Central memory CD8-positive, alpha-beta T cell (primary cell): ENCODE data around the gene CAMSAP1.
A peak's percentile ranks its signal among the peaks of the same experiment; 100 is the strongest.
"Not testable (repeated sequence)": the region's sequence is repeated elsewhere in the genome, so short reads cannot be mapped to it uniquely, and the experiment has no call there.

Experiments
- ATAC-seq: fragments of 150-1000 bp; cut with Tn5 transposase; replicated peaks from 2 replicates; pipeline ENCODE4 v1.10.0; 2022; ENCODE audit warnings: mild to moderate bottlenecking, moderate FRiP score, moderate number of reproducible peaks; ENCODE audit not compliant: poor library complexity, severe bottlenecking; ENCODE audit errors: extremely low read depth
- DNase-seq, 2 donors: peaks; one replicate each; pipeline ENCODE4 v3.0.0; 2021; ENCODE audit warnings: low spot score in 2 of 2
- H3K27ac Mint-ChIP-seq: one replicate; pipeline ENCODE4 v1.8.0; 2022; ENCODE audit warnings: low read depth, mild to moderate bottlenecking, moderate library complexity, mixed read lengths
- H3K27me3 Mint-ChIP-seq: one replicate; pipeline ENCODE4 v1.8.0; 2022; ENCODE audit warnings: mixed read lengths
- H3K36me3 Mint-ChIP-seq: one replicate; pipeline ENCODE4 v1.8.0; 2022; ENCODE audit warnings: mild to moderate bottlenecking, moderate library complexity, mixed read lengths; ENCODE audit not compliant: insufficient read depth
- H3K4me1 Mint-ChIP-seq: one replicate; pipeline ENCODE4 v1.8.0; 2022; ENCODE audit warnings: mixed read lengths
- H3K4me3 Mint-ChIP-seq: one replicate; pipeline ENCODE4 v1.8.0; 2022; ENCODE audit warnings: mild to moderate bottlenecking, moderate library complexity, mixed read lengths
- H3K9me3 Mint-ChIP-seq: one replicate; pipeline ENCODE4 v1.8.0; 2022; ENCODE audit warnings: mixed read lengths

Gene CAMSAP1

GRCh38 chr9:135948446-135948845 is 41.1 kb upstream of the CAMSAP1 start:
- Mint-ChIP-seq H3K9me3 (no peaks in the 10 kb centered on the region), H3K4me1 (peaks cover 12% of the 10 kb centered on the region)
- DNase-seq: no peak

GRCh38 chr9:135947582-135947981 is 40.2 kb upstream of the CAMSAP1 start:
- no peaks in the 10 kb centered on the region for H3K27me3 Mint-ChIP-seq
- no peaks in the 10 kb centered on the region for H3K9me3 Mint-ChIP-seq
- DNase-seq: no peak
- H3K27ac Mint-ChIP-seq: no peak overlapping the region
- H3K4me1 Mint-ChIP-seq: peaks cover 12% of the 10 kb centered on the region
- no peak overlapping the region for H3K4me3 Mint-ChIP-seq
- H3K36me3 Mint-ChIP-seq: peaks cover 37% of the 10 kb centered on the region
- ATAC-seq: no peak

More at GRCh38 chr9:135948446-135948845, 41.1 kb upstream of the CAMSAP1 start:
- Mint-ChIP-seq H3K4me3 (no peak overlapping the region), H3K36me3 (peaks cover 40% of the 10 kb centered on the region), H3K27me3 (no peaks in the 10 kb centered on the region), H3K27ac (no peak overlapping the region)
- ATAC-seq: no peak

- ATAC-seq, H3K9me3 Mint-ChIP-seq, DNase-seq, H3K4me3 Mint-ChIP-seq, H3K27ac Mint-ChIP-seq, H3K27me3 Mint-ChIP-seq: not testable (repeated sequence)
- peaks cover 32% of the 10 kb centered on the region for H3K36me3 Mint-ChIP-seq
- peaks cover 12% of the 10 kb centered on the region for H3K4me1 Mint-ChIP-seq
These were observed 39.8 kb upstream of the CAMSAP1 start for GRCh38 chr9:135947105-135947504.

DNA sequence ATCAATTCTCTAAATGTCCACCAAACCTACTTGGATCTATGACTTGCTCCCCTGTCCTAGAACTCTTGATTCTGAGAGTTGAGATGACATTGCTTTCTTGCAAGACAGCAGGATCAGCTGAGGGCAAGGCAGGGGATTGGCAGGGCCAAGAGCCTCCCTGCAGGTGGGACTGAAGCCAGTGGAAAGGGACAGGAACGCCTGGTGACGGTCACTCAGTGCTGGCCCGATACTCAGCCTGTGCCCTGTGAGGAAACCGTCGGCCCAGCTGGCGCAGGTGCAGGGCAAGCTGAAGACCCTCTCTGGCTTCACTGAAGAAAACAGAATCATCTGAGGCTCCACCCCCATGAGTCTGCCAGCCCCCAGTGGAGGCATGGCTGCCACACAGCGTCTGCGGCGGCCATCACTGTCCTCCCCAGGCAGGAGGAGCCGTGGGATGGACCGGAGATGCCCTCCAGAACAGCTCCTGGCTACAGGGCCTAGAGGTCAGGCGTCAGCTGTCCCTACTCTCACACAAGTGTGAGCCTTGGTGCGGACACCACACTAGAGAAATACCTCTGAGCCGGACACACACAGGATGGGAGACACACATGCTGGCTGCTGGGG is 39.1 kb upstream of the CAMSAP1 start:
- Mint-ChIP-seq H3K9me3 (no peaks in the 10 kb centered on the region), H3K4me1 (peaks cover 12% of the 10 kb centered on the region), H3K27me3 (no peaks in the 10 kb centered on the region), H3K4me3 (no peak overlapping the region), H3K27ac (no peak overlapping the region), H3K36me3 (peaks cover 35% of the 10 kb centered on the region)
- DNase-seq (no peak), ATAC-seq (no peak)

- no peak for DNase-seq
- H3K36me3 Mint-ChIP-seq: peaks cover 35% of the 10 kb centered on the region
- no peaks in the 10 kb centered on the region for H3K27me3 Mint-ChIP-seq
- no peak overlapping the region for H3K4me3 Mint-ChIP-seq
- no peak overlapping the region for H3K27ac Mint-ChIP-seq
- H3K9me3 Mint-ChIP-seq: no peaks in the 10 kb centered on the region
- H3K4me1 Mint-ChIP-seq: peaks cover 12% of the 10 kb centered on the region
- ATAC-seq: no peak
These were observed 38.6 kb upstream of the CAMSAP1 start for GRCh38 chr9:135945969-135946368.

GRCh38 chr9:135944444-135945252 is 37.3 kb upstream of the CAMSAP1 start:
- H3K4me1 Mint-ChIP-seq: peaks cover 12% of the 10 kb centered on the region
- H3K9me3 Mint-ChIP-seq: peaks cover under 1% of the 10 kb centered on the region
- H3K4me3 Mint-ChIP-seq: no peak overlapping the region
- H3K36me3 Mint-ChIP-seq: peaks cover 41% of the 10 kb centered on the region
- H3K27me3 Mint-ChIP-seq: no peaks in the 10 kb centered on the region
- no peak for DNase-seq
- ATAC-seq: no peak
- no peak overlapping the region for H3K27ac Mint-ChIP-seq

- not testable (repeated sequence) for DNase-seq, H3K27ac Mint-ChIP-seq, ATAC-seq, H3K9me3 Mint-ChIP-seq, H3K4me3 Mint-ChIP-seq, H3K27me3 Mint-ChIP-seq
- H3K36me3 Mint-ChIP-seq: peaks cover 41% of the 10 kb centered on the region
- H3K4me1 Mint-ChIP-seq: peaks cover 11% of the 10 kb centered on the region
These were observed 36.3 kb upstream of the CAMSAP1 start for GRCh38 chr9:135943604-135944003.

DNA sequence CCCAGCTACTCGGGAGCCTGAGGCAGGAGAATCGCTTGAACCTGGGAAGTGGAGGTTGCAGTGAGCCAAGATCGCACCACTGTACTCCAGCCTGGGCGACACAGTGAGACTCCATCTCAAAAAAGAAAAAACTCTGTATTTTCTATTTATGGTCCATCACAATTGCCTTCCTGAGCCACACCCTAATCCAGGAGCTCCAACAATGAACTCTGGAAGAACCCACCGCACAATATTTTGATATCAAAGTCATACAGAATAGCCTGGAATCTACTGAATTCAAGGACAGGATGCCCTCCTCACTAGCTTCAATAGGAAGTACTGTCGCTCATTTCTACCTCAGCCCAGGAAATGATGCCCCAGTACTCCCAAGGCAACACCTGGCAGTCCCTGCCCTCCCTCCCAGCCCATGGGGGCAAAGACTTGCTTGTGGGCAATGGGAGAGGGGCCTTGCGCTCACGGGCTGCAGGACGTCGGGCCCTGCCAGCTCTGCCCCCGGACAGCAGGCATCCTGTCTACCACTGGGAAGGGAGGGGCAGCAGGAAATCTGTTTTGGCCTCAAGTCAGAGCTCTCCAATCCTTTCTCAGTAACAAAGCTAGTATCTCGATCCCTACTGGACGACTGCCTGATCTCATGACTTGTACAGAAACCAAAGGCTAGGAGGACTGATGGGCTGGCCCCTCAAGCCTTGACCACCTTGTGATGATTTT is 34.1 kb upstream of the CAMSAP1 start:
- peaks cover 6% of the 10 kb centered on the region for H3K9me3 Mint-ChIP-seq
- no peak for DNase-seq
- H3K27ac Mint-ChIP-seq: no peak overlapping the region
- H3K36me3 Mint-ChIP-seq: peaks cover 44% of the 10 kb centered on the region
- H3K4me3 Mint-ChIP-seq: no peak overlapping the region
- H3K4me1 Mint-ChIP-seq: peaks cover 11% of the 10 kb centered on the region
- no peak for ATAC-seq
- no peaks in the 10 kb centered on the region for H3K27me3 Mint-ChIP-seq

DNA sequence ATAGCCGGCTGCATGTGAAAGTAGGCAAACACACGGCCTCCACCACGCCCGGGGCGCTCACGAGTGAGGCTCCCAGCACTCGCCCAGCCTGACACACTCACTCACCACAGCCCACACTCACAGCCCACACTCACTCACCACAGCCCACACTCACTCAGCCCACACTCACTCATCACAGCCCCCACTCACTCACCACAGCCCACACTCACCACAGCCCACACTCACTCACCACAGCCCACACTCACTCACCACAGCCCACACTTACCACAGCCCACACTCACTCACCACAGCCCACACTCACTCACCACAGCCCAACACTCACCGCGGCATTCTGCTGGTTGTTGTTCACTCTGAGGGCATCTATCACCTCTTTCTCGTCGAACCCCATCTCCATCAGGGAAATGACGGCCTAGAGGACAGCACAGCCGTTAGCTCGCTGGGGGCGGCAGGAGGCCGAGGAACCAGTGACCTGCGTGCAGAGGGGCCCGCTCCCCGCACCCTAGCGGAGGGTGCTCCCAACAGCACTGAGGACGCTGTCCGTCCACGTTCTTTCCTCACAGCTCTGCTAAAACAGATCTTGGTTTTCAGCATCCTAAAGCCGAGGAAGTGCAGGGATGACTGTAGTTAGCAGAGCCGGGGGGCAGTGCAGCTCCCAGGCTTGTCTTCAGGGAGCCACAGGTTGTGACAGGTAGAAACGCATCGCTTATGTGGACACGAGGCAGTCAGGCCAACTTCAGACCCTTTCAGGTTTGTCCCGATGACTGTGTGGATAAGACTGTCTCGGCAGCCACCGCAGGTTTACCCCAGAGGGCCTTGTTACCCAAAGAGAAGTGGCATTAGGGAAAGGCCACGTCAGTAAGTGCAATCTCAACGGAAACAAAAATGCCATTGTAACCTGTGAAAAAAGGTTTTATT is 32.3 kb upstream of the CAMSAP1 start:
- Mint-ChIP-seq H3K9me3 (peaks cover 6% of the 10 kb centered on the region), H3K27me3 (no peaks in the 10 kb centered on the region), H3K4me3 (peak overlapping the region; percentile 70), H3K27ac (peak overlapping the region; percentile 98), H3K36me3 (peaks cover 40% of the 10 kb centered on the region), H3K4me1 (peaks cover 11% of the 10 kb centered on the region)
- DNase-seq: peak; percentile 51 to 62
- peak; percentile 82 for ATAC-seq

GRCh38 chr9:135937521-135938489 is 30.5 kb upstream of the CAMSAP1 start:
- peaks cover 38% of the 10 kb centered on the region for H3K36me3 Mint-ChIP-seq
- no peak for DNase-seq
- H3K27ac Mint-ChIP-seq: no peak overlapping the region
- H3K4me1 Mint-ChIP-seq: peaks cover 6% of the 10 kb centered on the region
- no peaks in the 10 kb centered on the region for H3K27me3 Mint-ChIP-seq
- H3K4me3 Mint-ChIP-seq: no peak overlapping the region
- ATAC-seq: no peak
- H3K9me3 Mint-ChIP-seq: peaks cover 6% of the 10 kb centered on the region

DNA sequence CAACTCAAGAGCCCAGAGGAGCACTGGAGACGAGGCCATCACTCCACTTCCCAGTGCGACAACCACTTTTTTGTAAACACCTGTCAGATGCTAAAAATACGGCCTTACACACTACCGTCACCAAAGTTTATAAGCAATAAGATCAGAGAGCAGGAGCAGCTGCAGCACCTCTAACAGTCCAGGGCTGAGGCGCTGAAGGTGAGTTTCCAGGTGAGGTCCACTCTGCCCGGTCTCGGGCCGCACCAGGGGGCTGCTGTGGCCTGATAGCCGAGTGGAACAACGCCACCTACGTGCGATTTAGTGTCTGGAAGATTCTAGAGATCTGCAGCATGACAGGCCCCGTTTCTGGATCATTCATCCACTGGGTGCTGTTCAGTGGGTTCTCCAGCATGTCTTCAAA is 25.8 kb upstream of the CAMSAP1 start:
- Mint-ChIP-seq H3K36me3 (peaks cover 32% of the 10 kb centered on the region), H3K27ac (no peak overlapping the region), H3K4me1 (no peaks in the 10 kb centered on the region), H3K9me3 (no peaks in the 10 kb centered on the region), H3K27me3 (no peaks in the 10 kb centered on the region), H3K4me3 (no peak overlapping the region)
- no peak for DNase-seq
- no peak for ATAC-seq
